GF-D8 (cell line): Measurements from ENCODE around the gene MCM5.
"Not testable (repeated sequence)": the region's sequence is repeated elsewhere in the genome, so short reads cannot be mapped to it uniquely, and the experiment has no call there.

Experiments used
- DNase-seq: peaks from one replicate; lab custom pipeline; 2025; lab: John Stamatoyannopoulos, UW

Gene MCM5

GRCh38 chr22:35432228-35432905 is 32.4 kb downstream of the MCM5 start:
- no peak for DNase-seq

GRCh38 chr22:35434061-35434710 is 34.2 kb downstream of the MCM5 start:
- DNase-seq: no peak

GRCh38 chr22:35435201-35435740 is 35.3 kb downstream of the MCM5 start:
- no peak for DNase-seq

GRCh38 chr22:35436421-35436820 is 36.5 kb downstream of the MCM5 start:
- DNase-seq: no peak

- no peak for DNase-seq
These were observed 37.1 kb downstream of the MCM5 start for GRCh38 chr22:35437049-35437448.

GRCh38 chr22:35438673-35439364 is 38.9 kb downstream of the MCM5 start:
- DNase-seq: not testable (repeated sequence)

- DNase-seq: no peak
These were observed 39.4 kb downstream of the MCM5 start for GRCh38 chr22:35439365-35439717.

- no peak for DNase-seq
These were observed 40.2 kb downstream of the MCM5 start for GRCh38 chr22:35440129-35440528.

DNA sequence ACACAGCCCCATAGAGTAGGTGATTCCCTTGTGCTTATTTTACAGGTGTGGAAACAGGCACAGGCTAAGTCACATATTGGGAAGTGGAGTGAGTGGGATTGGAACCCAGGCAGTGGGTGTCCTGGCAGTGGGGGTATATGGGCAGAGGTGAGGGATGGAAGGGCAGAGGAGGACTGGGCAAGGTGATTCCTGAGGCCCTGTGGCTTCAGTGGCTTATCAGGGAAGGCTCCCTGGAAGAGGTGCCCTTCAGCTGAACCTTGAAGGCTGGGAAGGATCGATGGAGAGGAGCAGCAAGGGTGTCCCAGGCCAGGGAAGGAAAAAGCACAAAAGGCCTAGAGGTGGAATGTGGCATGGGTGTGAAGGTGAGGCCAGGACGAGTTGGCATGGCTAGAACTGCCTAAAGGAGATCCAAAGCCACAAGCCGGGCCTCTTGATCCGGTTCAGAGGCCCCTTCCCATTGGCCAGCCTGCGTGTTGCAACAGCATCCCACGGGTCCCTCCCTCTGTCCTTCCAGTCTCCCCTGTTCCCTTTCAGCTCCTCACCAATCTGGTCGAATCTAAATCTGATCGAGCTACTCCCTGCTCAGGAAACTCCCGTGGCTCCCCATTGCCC is 41.7 kb downstream of the MCM5 start:
- no peak for DNase-seq

- no peak for DNase-seq
These were observed 42.5 kb downstream of the MCM5 start for GRCh38 chr22:35442471-35442870.

DNA sequence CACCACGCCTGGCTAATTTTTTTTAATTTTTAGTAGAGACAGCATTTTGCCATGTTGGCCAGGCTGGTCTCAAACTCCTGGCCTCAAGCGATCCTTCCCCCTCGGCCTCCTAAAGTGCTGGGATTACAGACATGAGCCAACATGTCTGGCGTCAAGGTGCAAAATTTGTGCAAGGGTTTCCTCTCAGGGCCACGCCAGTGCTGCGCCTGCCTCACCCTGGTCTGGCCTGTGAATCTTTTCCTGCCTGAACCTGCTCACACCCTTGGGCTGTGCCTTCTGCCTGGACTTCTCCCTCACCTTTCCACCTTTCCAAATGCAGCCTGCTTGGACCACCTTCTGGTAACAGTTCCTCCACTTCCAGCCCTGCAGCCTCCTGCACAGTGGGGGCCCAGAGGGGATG is 43.4 kb downstream of the MCM5 start:
- no peak for DNase-seq

DNA sequence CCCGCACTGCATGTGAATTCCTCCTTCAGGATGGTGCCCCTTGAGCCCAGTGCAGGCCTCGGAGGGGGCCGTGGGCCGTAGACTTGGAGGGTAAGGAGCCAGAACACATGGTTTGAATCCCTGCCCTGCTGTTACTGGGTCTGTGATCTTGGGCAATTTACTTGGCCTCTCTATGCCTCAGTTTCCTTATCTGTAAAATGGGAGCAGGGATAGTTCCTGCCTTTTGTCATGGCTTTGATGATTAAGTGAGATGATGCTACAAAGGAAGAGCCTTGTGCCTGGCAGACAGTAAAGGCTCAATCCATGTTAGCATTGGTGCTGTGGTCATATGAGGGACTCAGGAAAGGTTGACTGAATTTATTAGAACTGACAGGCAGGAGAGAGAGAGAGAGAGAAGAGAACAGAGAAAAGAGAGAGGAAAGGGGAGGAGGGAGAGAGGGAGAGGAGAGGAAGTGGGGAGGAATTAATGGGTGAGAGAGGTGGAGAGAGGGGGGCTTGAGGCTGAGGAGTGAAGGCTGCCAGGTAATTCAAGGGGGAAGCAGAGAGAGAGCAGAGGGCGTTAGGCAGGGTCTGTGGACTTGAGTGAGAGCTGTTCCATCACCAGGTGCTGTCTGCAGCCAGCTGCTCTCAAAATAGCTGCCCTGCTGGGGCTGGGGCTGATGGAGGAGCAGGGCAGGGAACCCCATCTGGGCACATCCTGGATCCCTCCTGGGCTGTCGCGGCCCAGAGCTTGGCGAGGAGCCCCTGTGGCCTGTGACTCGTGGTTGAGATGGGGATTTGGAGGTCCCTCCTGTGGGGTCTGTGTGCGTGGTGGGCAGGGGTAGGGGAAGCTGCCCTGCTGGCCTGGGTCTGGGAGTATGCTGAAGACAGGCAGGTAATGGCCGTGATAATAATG is 44.1 kb downstream of the MCM5 start:
- DNase-seq: no peak

GRCh38 chr22:35444685-35445399 is 44.9 kb downstream of the MCM5 start:
- DNase-seq: no peak

DNA sequence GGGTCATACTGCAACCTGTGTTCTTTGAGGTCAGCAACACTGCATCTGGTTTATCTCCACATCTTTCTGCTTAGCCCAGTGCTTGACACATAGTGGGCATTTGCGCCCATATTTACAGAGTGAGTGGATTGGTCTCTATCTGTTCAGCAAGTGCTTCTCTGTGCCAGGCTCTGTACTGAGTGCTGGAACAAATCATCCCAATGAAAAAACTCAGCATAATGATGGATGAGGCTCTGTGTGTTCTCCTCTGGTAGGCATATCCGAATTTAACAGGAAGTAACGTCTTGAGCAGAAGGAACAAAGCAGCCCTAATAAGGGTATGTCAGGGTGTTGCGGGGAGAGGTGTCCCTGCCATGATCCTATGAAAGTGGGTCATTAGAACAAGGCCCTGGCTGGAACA is 46.0 kb downstream of the MCM5 start:
- DNase-seq: no peak

GRCh38 chr22:35446365-35446764 is 46.4 kb downstream of the MCM5 start:
- DNase-seq: no peak

DNA sequence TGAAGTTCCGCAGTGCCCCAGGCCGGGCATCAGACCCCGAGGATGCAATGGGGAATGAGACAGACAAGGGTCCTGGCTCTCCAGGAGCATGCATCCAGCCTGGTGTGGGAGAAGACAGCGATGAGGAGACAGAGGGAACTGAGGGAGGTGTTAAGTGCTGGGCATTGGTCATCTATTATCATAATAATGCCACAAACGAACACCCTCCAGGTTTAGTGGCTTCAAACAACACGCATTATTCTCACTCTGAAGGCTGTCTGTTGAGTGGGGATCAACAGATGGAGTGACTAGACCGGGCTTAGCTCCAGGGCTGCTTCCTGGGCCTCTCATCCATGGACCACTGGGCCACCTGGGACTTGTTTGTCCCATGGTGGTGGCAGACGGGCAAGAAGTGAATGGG is 48.6 kb downstream of the MCM5 start:
- DNase-seq: no peak

- no peak for DNase-seq
These were observed 50.1 kb downstream of the MCM5 start for GRCh38 chr22:35449829-35450689.

- DNase-seq: no peak
These were observed 51.1 kb downstream of the MCM5 start for GRCh38 chr22:35450824-35451569.

GRCh38 chr22:35451592-35451991 is 51.7 kb downstream of the MCM5 start:
- DNase-seq: no peak
